Activated CD8-positive, alpha-beta memory T cell treated with anti-CD3 and anti-CD28 coated beads for 24 hours (primary cell): ENCODE data around the gene ABCC4.
"Not testable (repeated sequence)": the region's sequence is repeated elsewhere in the genome, so short reads cannot be mapped to it uniquely, and the experiment has no call there.

Experiments used
- DNase-seq: peaks from one replicate; pipeline ENCODE4 v3.0.0-alpha.2; 2020

The ABCC4 gene

GRCh38 chr13:95193509-95194230 lies 107.6 kb downstream of the ABCC4 start:
- no peak for DNase-seq

DNA sequence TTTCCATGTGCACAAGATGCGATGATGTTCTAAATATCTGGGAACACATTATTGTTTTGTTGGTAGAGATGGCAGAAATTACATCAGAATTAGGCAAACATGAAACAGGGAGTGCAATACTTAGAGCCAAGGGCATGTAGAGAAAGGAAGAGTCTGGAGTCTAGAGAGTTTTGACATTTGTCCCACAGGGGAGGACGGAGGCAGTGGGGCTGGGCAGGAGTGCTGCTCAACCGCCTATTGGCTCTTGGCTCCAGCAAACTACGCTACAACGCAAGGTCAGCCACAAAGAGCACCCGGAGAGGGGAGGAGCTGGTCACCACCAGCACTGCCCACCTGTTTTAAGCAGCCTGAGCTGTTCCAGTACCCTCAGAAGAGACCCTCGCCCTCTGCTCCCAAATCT lies 108.3 kb downstream of the ABCC4 start:
- DNase-seq: no peak

DNA sequence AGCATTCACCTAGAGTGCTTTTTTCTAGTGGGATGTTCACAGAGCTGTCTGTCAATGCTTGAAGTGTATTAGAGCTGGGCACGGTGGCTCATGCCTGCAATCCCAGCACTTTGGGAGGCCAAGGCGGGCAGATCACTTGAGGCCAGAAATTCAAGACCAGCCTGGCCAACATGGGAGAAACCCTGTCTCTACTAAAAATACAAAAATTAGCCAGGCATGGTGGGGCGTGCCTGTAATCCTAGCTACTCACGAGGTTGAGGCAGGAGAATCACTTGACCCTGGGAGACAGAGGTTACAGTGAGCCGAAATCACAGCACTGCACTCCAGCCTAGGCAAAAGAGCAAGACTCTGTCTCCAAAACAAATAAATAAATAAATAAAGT lies 108.7 kb downstream of the ABCC4 start:
- not testable (repeated sequence) for DNase-seq

DNA sequence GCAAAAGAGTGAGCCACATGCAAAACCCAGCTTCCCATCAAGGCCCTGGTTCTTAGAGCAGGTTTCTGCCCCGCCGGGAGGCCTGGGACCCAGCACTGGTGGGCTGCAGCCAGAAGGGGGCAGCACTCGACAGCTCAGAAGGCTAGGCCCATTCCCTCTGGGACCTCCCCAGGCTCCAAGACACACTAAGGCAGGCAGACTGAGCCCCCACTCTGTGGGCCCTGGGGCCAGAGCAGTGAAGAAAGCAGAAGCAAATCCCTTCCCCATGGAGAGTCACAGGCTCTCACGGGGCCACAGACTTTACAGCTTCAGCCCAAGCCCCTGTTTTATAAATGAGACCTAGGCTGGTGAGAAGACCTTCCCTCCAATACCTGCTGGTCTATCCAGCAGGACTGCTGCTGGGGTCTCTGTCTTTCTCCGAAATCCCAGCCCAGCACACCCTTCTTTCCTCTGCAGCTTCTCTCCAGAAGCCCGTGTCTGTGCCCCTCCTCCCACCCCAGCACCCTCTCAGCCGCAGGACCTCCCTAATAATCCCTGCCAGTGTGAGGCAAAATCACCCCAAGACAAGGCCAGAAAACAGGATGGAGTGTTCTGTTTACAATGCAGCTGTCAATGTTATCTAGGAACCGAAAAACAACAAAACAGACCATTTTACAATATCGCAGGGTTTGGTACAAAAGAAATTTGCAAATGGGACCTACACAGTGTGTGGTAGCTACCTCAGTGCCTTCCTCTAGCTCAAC lies 109.3 kb downstream of the ABCC4 start:
- peak; percentile 87 for DNase-seq

GRCh38 chr13:95188128-95188527 lies 113.1 kb downstream of the ABCC4 start:
- DNase-seq: no peak

GRCh38 chr13:95185851-95186250 lies 115.4 kb downstream of the ABCC4 start:
- no peak for DNase-seq

GRCh38 chr13:95185311-95185710 lies 115.9 kb downstream of the ABCC4 start:
- DNase-seq: no peak

GRCh38 chr13:95184317-95184716 lies 116.9 kb downstream of the ABCC4 start:
- no peak for DNase-seq

- no peak for DNase-seq
These were observed 118.5 kb downstream of the ABCC4 start for GRCh38 chr13:95182570-95183265.

- DNase-seq: no peak
These were observed 119.7 kb downstream of the ABCC4 start for GRCh38 chr13:95181586-95181985.

- no peak for DNase-seq
These were observed 120.6 kb downstream of the ABCC4 start for GRCh38 chr13:95180513-95181245.

DNA sequence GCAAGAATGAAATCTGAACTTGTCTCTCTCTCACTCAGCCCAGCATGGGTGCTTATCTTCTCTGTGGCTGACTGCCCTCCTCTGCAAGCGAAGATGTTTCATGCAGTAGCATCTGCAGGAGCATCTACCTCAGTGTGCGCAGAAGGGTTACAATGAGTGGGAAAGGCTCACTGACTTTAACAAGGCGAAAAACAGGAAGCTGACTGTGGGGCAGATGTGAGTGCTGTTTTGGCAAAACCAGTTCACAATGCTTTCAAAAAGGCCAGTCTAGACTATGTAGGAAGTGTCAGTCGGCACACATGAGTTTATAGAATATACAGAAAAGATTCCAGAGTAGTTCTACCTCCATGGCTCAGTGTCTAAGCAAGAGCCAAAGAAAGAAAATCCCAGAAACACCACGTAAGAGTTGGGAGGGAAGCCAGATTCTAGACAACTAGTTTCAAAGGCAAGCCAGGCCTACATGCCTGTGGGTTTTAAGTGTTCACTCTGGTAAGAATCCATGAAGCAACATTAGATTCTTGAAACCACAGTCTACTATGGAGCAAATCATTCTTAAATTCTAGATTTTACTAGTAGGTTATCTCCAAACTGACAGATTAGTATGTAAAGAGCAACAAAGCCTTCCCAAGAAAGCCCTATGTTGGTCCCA lies 124.5 kb downstream of the ABCC4 start:
- DNase-seq: no peak

DNA sequence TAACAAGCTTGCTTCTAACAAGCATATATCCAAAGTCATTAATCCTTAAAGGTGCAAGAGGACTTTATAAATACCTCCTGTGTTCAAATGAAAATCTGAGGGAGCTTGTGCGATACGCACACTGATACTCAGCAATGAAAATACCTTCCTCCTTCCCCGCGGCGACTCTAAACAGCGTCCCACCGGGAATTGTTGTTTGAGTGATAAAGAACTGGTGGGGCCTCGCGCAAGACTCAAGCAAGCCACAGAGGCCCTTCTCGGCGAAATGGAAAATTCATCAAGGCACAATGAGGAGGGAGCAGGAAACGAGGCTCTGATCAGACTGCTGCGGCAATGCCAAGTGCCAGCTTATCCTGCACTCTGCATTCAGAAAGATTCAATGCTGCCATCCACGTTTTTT lies 126.7 kb downstream of the ABCC4 start:
- no peak for DNase-seq

- DNase-seq: no peak
These were observed 133.1 kb downstream of the ABCC4 start for GRCh38 chr13:95168191-95168590.

DNA sequence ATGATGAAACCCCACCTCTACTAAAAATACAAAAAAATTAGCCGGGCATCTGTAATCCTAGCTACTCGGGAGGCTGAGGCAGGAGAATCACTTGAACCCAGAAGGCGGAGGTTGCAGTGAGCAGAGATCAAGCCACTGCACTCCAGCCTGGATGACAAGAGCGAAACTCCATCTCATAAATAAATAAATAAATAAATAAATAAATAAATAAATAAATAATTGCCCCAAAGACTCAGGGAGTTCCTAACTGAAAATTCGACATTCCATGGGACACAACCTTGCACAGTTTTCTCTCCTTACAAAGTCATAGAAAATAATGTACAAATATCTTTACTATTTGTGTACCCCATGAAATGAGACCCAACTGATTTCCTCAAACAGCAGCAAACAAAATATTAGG lies 134.2 kb downstream of the ABCC4 start:
- not testable (repeated sequence) for DNase-seq

- no peak for DNase-seq
These were observed 136.4 kb downstream of the ABCC4 start for GRCh38 chr13:95164830-95165229.

DNA sequence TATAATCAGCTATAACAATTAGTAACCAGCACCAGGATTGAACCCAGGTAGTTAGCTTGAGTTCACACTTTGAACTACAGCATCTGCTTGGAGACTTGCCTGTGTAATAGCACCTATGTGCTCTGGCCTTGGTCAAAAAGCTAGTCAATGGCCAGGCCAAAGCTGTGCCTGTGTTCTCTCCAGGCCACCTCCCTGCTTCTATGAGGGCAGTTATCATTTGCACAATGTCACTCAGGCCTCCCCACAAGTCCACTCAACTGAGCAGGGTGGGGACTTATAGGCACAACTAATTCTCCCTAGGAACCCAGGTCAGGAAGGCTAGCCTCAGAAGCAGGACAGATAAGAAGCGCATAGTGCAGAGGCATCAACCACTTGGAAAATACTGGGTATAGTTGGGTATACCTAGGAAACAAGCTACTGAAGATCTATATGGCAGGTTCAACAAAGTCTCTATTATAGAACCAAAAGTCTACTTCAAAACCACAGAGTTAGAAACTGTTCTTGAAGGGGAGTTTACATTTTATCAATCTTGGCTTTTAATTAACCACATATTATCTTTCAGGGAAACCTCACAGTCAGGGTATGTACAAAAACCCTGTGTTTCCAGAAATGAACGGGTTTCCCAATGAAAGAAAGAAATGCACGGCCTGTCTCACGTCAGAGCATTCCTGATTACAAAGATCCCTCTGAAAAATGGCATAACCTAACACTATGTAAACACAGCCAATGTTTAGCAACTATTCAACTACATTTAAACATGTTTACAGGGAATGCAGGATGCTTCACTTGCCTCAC lies 140.9 kb downstream of the ABCC4 start:
- DNase-seq: no peak

GRCh38 chr13:95159458-95159857 lies 141.8 kb downstream of the ABCC4 start:
- DNase-seq: no peak

DNA sequence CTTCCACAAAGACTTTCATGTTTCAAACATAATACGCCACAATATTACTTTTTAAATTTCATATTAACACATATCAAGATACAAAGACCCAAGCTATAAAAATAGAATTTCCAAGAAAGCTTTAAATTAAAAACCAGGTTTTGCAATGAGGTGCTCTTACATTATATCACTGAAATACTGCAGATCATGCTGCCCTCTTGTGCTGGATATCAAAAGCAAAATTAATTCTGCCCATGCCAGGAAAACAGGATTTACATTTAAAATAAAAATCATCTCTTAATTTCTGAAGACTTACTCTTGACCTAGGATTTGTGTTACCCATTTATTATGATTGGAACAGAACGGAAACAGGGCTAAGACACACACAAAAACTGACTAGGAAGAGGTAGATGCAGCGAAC lies 145.0 kb downstream of the ABCC4 start:
- no peak for DNase-seq

GRCh38 chr13:95155504-95155903 lies 145.7 kb downstream of the ABCC4 start:
- no peak for DNase-seq

DNA sequence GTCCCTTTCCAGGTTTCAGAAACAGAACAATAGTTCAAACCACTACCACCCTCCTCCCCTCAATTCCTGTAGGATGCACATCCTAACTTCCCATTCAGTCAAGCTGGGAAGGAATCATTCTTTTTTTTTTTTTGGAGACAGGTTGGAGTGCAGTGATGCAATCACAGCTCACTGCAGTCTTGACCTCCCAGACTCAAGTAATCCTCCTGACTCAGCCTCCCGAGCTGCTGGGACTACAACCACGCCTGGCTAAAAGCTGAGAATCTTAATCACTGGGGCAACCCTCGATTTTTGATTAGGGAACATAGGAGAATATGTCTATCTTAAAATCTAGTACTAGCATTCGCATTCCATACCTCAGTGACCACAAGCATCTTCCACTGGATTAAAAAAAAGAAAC lies 146.2 kb downstream of the ABCC4 start:
- DNase-seq: no peak

GRCh38 chr13:95154413-95154886 lies 146.8 kb downstream of the ABCC4 start:
- no peak for DNase-seq
